Measurements from ENCODE around the gene HSH2D. TPM values are rescaled to one million over a fixed set of nuclear protein-coding genes. Genes with fewer than 3 reads are reported as not detected.

HSH2D gene
- total and polyA plus RNA-seq, 12 donors, result 0.21 to 4.7 (median 0.97) TPM; not detected in 1

- peaks cover 0 to 39% of the 10 kb centered on the region in 2 donors for H3K36me3 ChIP-seq (replicated peaks in 1 of 2)
- WGBS, 4 donors, result 95 to 99% (median 96%) methylated on average over 3 of the region's 3 CpGs
- DNase-seq, result no peak
- peaks cover 0 to 16% of the 10 kb centered on the region in 2 donors for H3K4me1 ChIP-seq (replicated peaks in 1 of 2)
- no peak for TF ChIP-seq POLR2A (IDR thresholded peaks at IDR 0.05)
- TF ChIP-seq, protein P1, sequence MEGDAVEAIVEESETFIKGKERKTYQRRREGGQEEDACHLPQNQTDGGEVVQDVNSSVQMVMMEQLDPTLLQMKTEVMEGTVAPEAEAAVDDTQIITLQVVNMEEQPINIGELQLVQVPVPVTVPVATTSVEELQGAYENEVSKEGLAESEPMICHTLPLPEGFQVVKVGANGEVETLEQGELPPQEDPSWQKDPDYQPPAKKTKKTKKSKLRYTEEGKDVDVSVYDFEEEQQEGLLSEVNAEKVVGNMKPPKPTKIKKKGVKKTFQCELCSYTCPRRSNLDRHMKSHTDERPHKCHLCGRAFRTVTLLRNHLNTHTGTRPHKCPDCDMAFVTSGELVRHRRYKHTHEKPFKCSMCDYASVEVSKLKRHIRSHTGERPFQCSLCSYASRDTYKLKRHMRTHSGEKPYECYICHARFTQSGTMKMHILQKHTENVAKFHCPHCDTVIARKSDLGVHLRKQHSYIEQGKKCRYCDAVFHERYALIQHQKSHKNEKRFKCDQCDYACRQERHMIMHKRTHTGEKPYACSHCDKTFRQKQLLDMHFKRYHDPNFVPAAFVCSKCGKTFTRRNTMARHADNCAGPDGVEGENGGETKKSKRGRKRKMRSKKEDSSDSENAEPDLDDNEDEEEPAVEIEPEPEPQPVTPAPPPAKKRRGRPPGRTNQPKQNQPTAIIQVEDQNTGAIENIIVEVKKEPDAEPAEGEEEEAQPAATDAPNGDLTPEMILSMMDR (IDR thresholded peaks at IDR 0.05), result no peak
- no peak overlapping the region for H3K4me3 ChIP-seq
- intact Hi-C loops (cut with DNase I), result no loop called here
- no peak overlapping the region for H3K27ac ChIP-seq
- H3K9me3 ChIP-seq (replicated peaks in 1 of 3), result no peaks in the 10 kb centered on the region
- no peaks in the 10 kb centered on the region for H3K27me3 ChIP-seq
Observed at GRCh38 chr19:16188521-16188920, 45.0 kb downstream of the HSH2D start.

- no peaks in the 10 kb centered on the region for H3K9me3 ChIP-seq (replicated peaks in 1 of 3)
- 83 to 89% (median 86%) methylated on average over 6 of the region's 6 CpGs for WGBS, 4 donors
- no peak overlapping the region for H3K4me3 ChIP-seq
- H3K4me1 ChIP-seq (replicated peaks in 1 of 2), result peaks cover 0 to 16% of the 10 kb centered on the region in 2 donors
- H3K27ac ChIP-seq, result no peak overlapping the region
- H3K27me3 ChIP-seq, result no peaks in the 10 kb centered on the region
- intact Hi-C loops (cut with DNase I), result no loop called here
- DNase-seq, result no peak
- peaks cover 0 to 39% of the 10 kb centered on the region in 2 donors for H3K36me3 ChIP-seq (replicated peaks in 1 of 2)
- TF ChIP-seq, protein P1 (IDR thresholded peaks at IDR 0.05), result no peak
- TF ChIP-seq POLR2A (IDR thresholded peaks at IDR 0.05), result no peak
Observed at GRCh38 chr19:16190198-16190597, 46.7 kb downstream of the HSH2D start.

- no peak overlapping the region for H3K27ac ChIP-seq
- H3K27me3 ChIP-seq, result no peaks in the 10 kb centered on the region
- H3K4me1 ChIP-seq (replicated peaks in 1 of 2), result peaks cover 0 to 16% of the 10 kb centered on the region in 2 donors
- intact Hi-C loops (cut with DNase I), result no loop called here
- peaks cover 0 to 39% of the 10 kb centered on the region in 2 donors for H3K36me3 ChIP-seq (replicated peaks in 1 of 2)
- TF ChIP-seq, protein P1 (IDR thresholded peaks at IDR 0.05), result no peak
- no peak for TF ChIP-seq POLR2A (IDR thresholded peaks at IDR 0.05)
- no peak overlapping the region for H3K4me3 ChIP-seq
- WGBS, 4 donors, result 88 to 94% (median 93%) methylated on average over 10 of the region's 10 CpGs
- no peaks in the 10 kb centered on the region for H3K9me3 ChIP-seq (replicated peaks in 1 of 3)
- DNase-seq, result no peak
Observed at GRCh38 chr19:16190736-16191135, 47.3 kb downstream of the HSH2D start.

GRCh38 chr19:16191216-16191908 lies 47.9 kb downstream of the HSH2D start:
- Histone ChIP-seq H3K27ac (no peak overlapping the region), H3K4me1 (replicated peaks in 1 of 2) (peaks cover 2 to 15% of the 10 kb centered on the region in 2 donors), H3K4me3 (no peak overlapping the region), H3K36me3 (replicated peaks in 1 of 2) (peaks cover 0 to 39% of the 10 kb centered on the region in 2 donors), H3K9me3 (replicated peaks in 1 of 3) (no peaks in the 10 kb centered on the region), H3K27me3 (no peaks in the 10 kb centered on the region)
- DNase-seq, result no peak
- TF ChIP-seq, protein P1 (IDR thresholded peaks at IDR 0.05), result no peak
- no peak for TF ChIP-seq POLR2A (IDR thresholded peaks at IDR 0.05)
- intact Hi-C loops (cut with DNase I), result no loop called here
- 80 to 85% (median 82%) methylated on average over 10 to 16 of the region's 16 CpGs for WGBS, 4 donors
